A673 (cell line): Measurements from ENCODE around the gene PNPLA6. TPM values are rescaled to one million over a fixed set of nuclear protein-coding genes. Genes with fewer than 3 reads are reported as not detected.

ENCODE experiments used
- BruUV-seq: library from RNA; stranded (reverse); fragments of 400-500 nt; replicated peaks from 2 replicates; lab custom pipeline; 2021; lab: Mats Ljungman, UMichigan
- CTCF ChIA-PET: fragments of 300-600 bp; sonication (Branson Sonifier 250); formaldehyde crosslinking; loops from one replicate; lab custom pipeline; 2022; ENCODE audit warnings: antibody characterized with exemption; lab: Charles Lee
- POLR2A ChIA-PET: fragments of 300-600 bp; sonication (Branson Sonifier 250); formaldehyde crosslinking; loops from one replicate; lab custom pipeline; 2022; ENCODE audit warnings: antibody characterized with exemption; ENCODE audit not compliant: low non-redundant PET; lab: Charles Lee
- DNase-seq: peaks from one replicate; pipeline ENCODE4 v3.0.0-alpha.2; 2015; ENCODE audit warnings: low spot score
- H3K27ac ChIP-seq: fragments of 200-600 bp; sonication (generic); 2 replicates; pipeline ENCODE4 v1.5.1; 2016; ENCODE audit warnings: mixed run types, low read depth, mild to moderate bottlenecking, mixed read lengths, antibody characterized with exemption, low read length; ENCODE audit not compliant: poor library complexity, severe bottlenecking
- H3K27me3 ChIP-seq: fragments of 200-600 bp; sonication (generic); replicated peaks from 2 replicates; pipeline ENCODE4 v1.6.1; 2017; ENCODE audit warnings: mixed run types, low read depth, mild to moderate bottlenecking, mixed read lengths, antibody characterized with exemption, low read length; ENCODE audit not compliant: insufficient read depth, poor library complexity
- H3K36me3 ChIP-seq: fragments of 200-600 bp; sonication (generic); 2 replicates; pipeline ENCODE4 v1.6.1; 2016; ENCODE audit warnings: mixed run types, mild to moderate bottlenecking, mixed read lengths, antibody characterized with exemption, low read length; ENCODE audit not compliant: insufficient read depth, poor library complexity, severe bottlenecking
- H3K4me1 ChIP-seq: fragments of 200-600 bp; sonication (generic); 2 replicates; pipeline ENCODE4 v1.6.1; 2017; ENCODE audit warnings: mixed run types, mild to moderate bottlenecking, mixed read lengths, antibody characterized with exemption, low read length; ENCODE audit not compliant: insufficient read depth, poor library complexity, severe bottlenecking
- H3K4me3 ChIP-seq: fragments of 200-600 bp; sonication (generic); 2 replicates; pipeline ENCODE4 v1.5.1; 2016; ENCODE audit warnings: low read depth, mixed run types, mild to moderate bottlenecking, mixed read lengths, low read length; ENCODE audit not compliant: poor library complexity, severe bottlenecking
- H3K9me3 ChIP-seq: fragments of 200-600 bp; sonication (generic); 2 replicates; pipeline ENCODE4 v1.6.1; 2016; ENCODE audit warnings: mixed run types, low read depth, mild to moderate bottlenecking, mixed read lengths, antibody characterized with exemption, low read length; ENCODE audit not compliant: poor library complexity, severe bottlenecking
- EZH2 ChIP-seq: fragments of 200-600 bp; sonication (generic); IDR thresholded peaks from 2 replicates; pipeline ENCODE4 v1.6.1; 2017; ENCODE audit warnings: borderline replicate concordance, low read depth, mild to moderate bottlenecking, mixed read lengths, antibody characterized with exemption, low read length; ENCODE audit not compliant: poor library complexity, severe bottlenecking
- intact Hi-C: fragments of 100-400 bp; cut with micrococcal nuclease; formaldehyde crosslinking; loops from one replicate; pipeline ENCODE4 v1.10.0; 2022; ENCODE audit not compliant: unreplicated experiment
- total RNA-seq: library from RNA; stranded (reverse); gene quantifications from 2 replicates; pipeline ENCODE4 v1.2.3, GENCODE V29; 2021
- TF ChIP-seq, protein P1 (sequence below): fragments of 300-800, 200-600 bp; sonication (generic); conservative IDR thresholded peaks from 2 replicates; pipeline ENCODE4 v1.5.1; 2017; ENCODE audit warnings: low read depth, mild to moderate bottlenecking, antibody characterized with exemption, low read length, moderate library complexity, mixed read lengths

Gene PNPLA6
- total RNA-seq, 1 experiment from 2014 or later: 70.4 TPM

DNA sequence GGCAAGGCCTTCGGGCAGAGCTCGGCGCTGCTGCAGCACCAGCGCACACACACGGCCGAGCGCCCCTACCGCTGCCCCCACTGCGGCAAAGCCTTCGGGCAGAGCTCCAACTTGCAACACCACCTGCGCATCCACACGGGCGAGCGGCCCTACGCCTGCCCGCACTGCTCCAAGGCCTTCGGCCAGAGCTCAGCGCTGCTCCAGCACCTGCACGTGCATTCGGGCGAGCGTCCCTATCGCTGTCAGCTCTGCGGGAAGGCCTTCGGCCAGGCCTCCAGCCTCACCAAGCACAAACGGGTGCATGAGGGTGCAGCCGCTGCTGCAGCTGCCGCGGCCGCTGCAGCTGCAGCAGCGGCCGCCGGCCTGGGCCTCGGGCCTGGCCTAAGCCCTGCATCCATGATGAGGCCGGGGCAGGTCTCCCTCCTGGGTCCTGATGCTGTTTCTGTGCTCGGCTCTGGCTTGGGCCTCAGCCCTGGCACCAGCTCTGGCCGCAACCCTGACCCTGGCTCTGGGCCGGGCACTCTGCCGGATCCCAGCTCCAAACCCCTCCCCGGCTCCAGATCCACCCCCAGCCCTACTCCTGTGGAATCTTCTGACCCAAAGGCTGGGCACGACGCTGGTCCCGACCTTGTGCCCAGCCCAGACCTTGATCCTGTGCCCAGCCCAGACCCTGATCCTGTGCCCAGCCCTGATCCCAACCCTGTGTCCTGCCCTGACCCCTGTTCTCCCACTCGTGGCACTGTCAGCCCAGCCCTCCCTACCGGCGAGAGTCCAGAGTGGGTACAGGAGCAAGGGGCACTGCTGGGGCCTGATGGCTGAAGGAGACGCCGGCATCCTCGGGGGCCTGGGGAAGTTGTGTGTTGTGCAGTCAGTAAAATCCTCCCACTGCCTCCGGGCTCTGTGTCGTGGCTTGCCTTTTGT, 15.1 kb upstream of the PNPLA6 start:
- Histone ChIP-seq H3K4me3 (no peak overlapping the region), H3K9me3 (no peaks in the 10 kb centered on the region), H3K27me3 (no peaks in the 10 kb centered on the region), H3K36me3 (no peaks in the 10 kb centered on the region), H3K27ac (no peak overlapping the region), H3K4me1 (peaks cover 15% of the 10 kb centered on the region)
- BruUV-seq: no TSS peak
- ChIA-PET CTCF (no interaction called here), POLR2A (no interaction called here)
- intact Hi-C loops: no loop called here
- no peak for DNase-seq
- TF ChIP-seq, protein P1, sequence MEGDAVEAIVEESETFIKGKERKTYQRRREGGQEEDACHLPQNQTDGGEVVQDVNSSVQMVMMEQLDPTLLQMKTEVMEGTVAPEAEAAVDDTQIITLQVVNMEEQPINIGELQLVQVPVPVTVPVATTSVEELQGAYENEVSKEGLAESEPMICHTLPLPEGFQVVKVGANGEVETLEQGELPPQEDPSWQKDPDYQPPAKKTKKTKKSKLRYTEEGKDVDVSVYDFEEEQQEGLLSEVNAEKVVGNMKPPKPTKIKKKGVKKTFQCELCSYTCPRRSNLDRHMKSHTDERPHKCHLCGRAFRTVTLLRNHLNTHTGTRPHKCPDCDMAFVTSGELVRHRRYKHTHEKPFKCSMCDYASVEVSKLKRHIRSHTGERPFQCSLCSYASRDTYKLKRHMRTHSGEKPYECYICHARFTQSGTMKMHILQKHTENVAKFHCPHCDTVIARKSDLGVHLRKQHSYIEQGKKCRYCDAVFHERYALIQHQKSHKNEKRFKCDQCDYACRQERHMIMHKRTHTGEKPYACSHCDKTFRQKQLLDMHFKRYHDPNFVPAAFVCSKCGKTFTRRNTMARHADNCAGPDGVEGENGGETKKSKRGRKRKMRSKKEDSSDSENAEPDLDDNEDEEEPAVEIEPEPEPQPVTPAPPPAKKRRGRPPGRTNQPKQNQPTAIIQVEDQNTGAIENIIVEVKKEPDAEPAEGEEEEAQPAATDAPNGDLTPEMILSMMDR: no peak
- no peak for TF ChIP-seq EZH2

- no peak for DNase-seq
- Histone ChIP-seq H3K36me3 (no peaks in the 10 kb centered on the region), H3K4me3 (peak overlapping the region; percentile 66), H3K27ac (peak overlapping the region; percentile 61), H3K4me1 (peaks cover 15% of the 10 kb centered on the region), H3K9me3 (no peaks in the 10 kb centered on the region), H3K27me3 (no peaks in the 10 kb centered on the region)
- ChIA-PET POLR2A (interaction anchor here (0.7 kb wide), 1 partner anchor 9 kb away, joined by 14 read pairs; no protein-coding TSS in a partner anchor), CTCF (no interaction called here)
- BruUV-seq: no TSS peak
- TF ChIP-seq, protein P1: no peak
- no peak for TF ChIP-seq EZH2
- intact Hi-C loops: no loop called here
Measured at GRCh38 chr19:7521551-7522071, 13.9 kb upstream of the PNPLA6 start.

GRCh38 chr19:7522072-7522922, 13.2 kb upstream of the PNPLA6 start, which contains the start of gene MCOLN1:
MCOLN1 (plus strand) TSS chr19:7522624; CDS start chr19:7522751, 127 bp downstream.
- POLR2A ChIA-PET: no interaction called here
- intact Hi-C loops: no loop called here

More at GRCh38 chr19:7522072-7522922, 13.2 kb upstream of the PNPLA6 start, which contains the start of gene MCOLN1:
- no peak for TF ChIP-seq EZH2
- TF ChIP-seq, protein P1: no peak
- Histone ChIP-seq H3K9me3 (no peaks in the 10 kb centered on the region), H3K36me3 (no peaks in the 10 kb centered on the region), H3K4me3 (peak within 1 kb of the TSS; percentile 66), H3K27me3 (no peaks in the 10 kb centered on the region), H3K4me1 (peaks cover 15% of the 10 kb centered on the region), H3K27ac (peak within 1 kb of the TSS; percentile 61)
- BruUV-seq: no TSS peak
- CTCF ChIA-PET: no interaction called here
- DNase-seq: peak; percentile 98
